ENCODE results near the gene ZFAND6. TPM values are rescaled to one million over a fixed set of nuclear protein-coding genes. Genes with fewer than 3 reads are reported as not detected.

Gene ZFAND6
- total and polyA plus RNA-seq, 10 donors = 68.0 to 154 (median 89.2) TPM

DNA sequence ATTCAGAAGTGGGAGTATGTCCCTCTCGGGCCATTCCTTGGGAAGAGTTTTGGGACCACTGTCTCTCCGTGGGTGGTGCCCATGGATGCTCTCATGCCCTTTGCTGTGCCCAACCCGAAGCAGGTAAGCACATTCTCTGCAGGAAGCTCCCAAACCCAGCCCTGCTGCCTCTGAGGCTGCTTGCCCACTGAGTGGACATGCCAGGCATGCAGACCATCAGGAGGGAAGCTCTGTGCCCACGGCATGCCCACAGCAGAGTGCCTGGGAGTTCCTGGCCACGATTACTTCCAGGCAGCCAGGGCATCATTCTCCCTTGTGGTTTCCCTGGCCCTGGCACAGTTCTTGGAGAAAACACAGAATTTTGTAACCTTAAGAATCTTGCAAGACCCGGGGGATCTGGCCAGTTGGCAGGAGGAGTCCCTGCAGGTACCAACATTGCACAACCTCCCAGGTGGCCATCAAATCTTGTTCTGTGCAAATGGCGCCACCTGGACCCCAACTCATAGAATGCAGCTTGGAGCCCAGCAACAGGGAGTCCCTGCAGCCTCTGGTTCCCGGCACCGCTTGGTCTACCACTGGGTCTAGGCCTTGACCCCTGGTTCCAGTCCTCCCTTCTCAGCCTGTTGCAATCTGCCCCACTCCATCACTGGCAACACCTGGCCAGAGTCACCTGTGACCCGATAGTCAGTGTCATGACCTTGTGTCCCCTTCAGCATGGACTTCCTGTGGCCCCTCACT, 113.7 kb downstream of the ZFAND6 start:
- intact Hi-C loops (cut with DNase I; ENCODE audit: low total_unique reads) = loop anchor here (5.0 kb wide), 1 partner anchor 791 kb away; no protein-coding TSS in a partner anchor
- 64 to 75% (median 66%) methylated on average over 7 to 10 of the region's 10 CpGs for WGBS, 5 donors
- no peak overlapping the region for H3K27ac ChIP-seq

DNA sequence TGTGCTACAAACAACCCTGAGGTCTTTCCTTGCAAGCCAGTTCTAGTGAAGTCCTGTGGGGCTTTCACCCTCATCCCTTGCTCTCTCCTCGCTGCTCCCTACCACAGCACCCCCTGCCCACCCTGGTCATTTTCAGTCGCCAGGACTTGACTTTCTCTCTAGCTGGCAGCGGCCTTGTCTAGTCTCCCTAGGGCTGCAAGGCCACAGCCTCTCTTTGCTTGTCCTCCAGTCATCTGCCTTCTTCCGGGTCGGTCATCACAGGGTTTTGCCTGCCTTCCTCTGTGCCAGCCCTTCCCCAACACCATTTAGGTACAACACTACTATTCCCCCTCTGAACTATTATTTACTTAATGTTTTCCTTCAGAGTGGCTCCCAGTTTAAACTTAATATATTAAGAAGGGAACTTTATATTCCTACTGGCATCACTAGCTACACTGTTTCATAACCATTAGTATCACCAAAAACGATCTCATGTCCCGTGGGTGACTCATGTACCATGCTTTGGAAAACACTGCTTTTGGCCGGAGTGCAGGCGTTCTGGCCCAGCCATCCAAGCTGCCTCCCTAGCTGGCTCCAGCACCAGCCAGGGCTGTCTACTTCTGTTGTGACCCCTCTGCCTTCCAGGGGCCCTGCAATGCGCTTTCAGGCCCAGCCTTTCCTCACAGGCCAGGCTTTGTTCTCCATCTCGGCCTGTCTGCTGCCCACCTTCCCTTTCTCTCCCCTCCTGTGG, 114.7 kb downstream of the ZFAND6 start:
- no peak overlapping the region for H3K4me3 ChIP-seq
- intact Hi-C loops (cut with DNase I; ENCODE audit: low total_unique reads) = loop anchor here (5.0 kb wide), 1 partner anchor 792 kb away; no protein-coding TSS in a partner anchor
- no peak for DNase-seq
- no peaks in the 10 kb centered on the region for H3K27me3 ChIP-seq (replicated peaks in 1 of 7)
- H3K27ac ChIP-seq = no peak overlapping the region
- WGBS, 5 donors = 85 to 95% (median 93%) methylated on average over 11 of the region's 11 CpGs
- H3K9me3 ChIP-seq = no peaks in the 10 kb centered on the region
- peaks cover 0 to 3% (median 0%) of the 10 kb centered on the region in 6 donors for H3K4me1 ChIP-seq
- H3K36me3 ChIP-seq = peaks cover 0 to 73% (median 0%) of the 10 kb centered on the region in 6 donors
- TF ChIP-seq, protein P1, sequence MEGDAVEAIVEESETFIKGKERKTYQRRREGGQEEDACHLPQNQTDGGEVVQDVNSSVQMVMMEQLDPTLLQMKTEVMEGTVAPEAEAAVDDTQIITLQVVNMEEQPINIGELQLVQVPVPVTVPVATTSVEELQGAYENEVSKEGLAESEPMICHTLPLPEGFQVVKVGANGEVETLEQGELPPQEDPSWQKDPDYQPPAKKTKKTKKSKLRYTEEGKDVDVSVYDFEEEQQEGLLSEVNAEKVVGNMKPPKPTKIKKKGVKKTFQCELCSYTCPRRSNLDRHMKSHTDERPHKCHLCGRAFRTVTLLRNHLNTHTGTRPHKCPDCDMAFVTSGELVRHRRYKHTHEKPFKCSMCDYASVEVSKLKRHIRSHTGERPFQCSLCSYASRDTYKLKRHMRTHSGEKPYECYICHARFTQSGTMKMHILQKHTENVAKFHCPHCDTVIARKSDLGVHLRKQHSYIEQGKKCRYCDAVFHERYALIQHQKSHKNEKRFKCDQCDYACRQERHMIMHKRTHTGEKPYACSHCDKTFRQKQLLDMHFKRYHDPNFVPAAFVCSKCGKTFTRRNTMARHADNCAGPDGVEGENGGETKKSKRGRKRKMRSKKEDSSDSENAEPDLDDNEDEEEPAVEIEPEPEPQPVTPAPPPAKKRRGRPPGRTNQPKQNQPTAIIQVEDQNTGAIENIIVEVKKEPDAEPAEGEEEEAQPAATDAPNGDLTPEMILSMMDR (IDR thresholded peaks at IDR 0.05 in 8 of 11, conservative IDR thresholded peaks at IDR 0.05 in 3 of 11) = no peak
- TF ChIP-seq POLR2A (IDR thresholded peaks at IDR 0.05) (no peak), POLR2AphosphoS5 (IDR thresholded peaks at IDR 0.05) (no peak)

More for the DNA sequence above, 113.7 kb downstream of the ZFAND6 start:
- H3K36me3 ChIP-seq = peaks cover 0 to 69% (median 0%) of the 10 kb centered on the region in 6 donors
- H3K27me3 ChIP-seq (replicated peaks in 1 of 7) = no peaks in the 10 kb centered on the region
- TF ChIP-seq, protein P1 (IDR thresholded peaks at IDR 0.05 in 8 of 11, conservative IDR thresholded peaks at IDR 0.05 in 3 of 11) = peak; percentile 59 to 93 (median 82)
- no peak for TF ChIP-seq POLR2A (IDR thresholded peaks at IDR 0.05)
- TF ChIP-seq POLR2AphosphoS5 (IDR thresholded peaks at IDR 0.05) = peak in 1 of 3 donors; percentile 12
- peaks cover 0 to 3% (median 0%) of the 10 kb centered on the region in 6 donors for H3K4me1 ChIP-seq
- H3K9me3 ChIP-seq = no peaks in the 10 kb centered on the region
- no peak overlapping the region for H3K4me3 ChIP-seq
- peak; percentile 89 for DNase-seq

DNA sequence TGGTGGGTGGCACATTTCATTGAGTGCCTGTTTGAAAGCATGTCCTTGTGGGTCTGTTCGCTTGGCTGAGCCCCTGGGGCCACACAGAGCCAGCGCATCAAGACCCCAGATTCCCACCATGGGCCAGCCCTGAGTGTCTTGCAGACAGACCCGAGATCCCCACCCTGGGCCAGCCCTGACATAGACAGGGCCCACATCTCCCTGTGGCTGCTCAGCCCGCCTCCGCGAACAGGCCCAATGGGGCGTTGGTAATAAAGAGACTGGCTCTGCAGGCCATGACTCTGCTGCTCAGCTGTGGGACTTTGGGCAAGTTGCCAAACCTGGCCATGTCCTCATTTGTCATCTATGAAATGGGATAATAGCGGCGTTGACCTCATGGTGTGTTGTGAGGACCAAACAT, 116.0 kb downstream of the ZFAND6 start:
- no peak for TF ChIP-seq POLR2A (IDR thresholded peaks at IDR 0.05)
- no peak for TF ChIP-seq POLR2AphosphoS5 (IDR thresholded peaks at IDR 0.05)
- TF ChIP-seq, protein P1 (IDR thresholded peaks at IDR 0.05 in 8 of 11, conservative IDR thresholded peaks at IDR 0.05 in 3 of 11) = no peak
- intact Hi-C loops (cut with DNase I; ENCODE audit: low total_unique reads) = no loop called here
- peaks cover 0 to 3% (median 0%) of the 10 kb centered on the region in 6 donors for H3K4me1 ChIP-seq
- WGBS, 5 donors = 93 to 97% (median 94%) methylated on average over 5 to 9 of the region's 9 CpGs
- H3K4me3 ChIP-seq = no peak overlapping the region
- peaks cover 0 to 75% (median 5%) of the 10 kb centered on the region in 6 donors for H3K36me3 ChIP-seq
- no peaks in the 10 kb centered on the region for H3K27me3 ChIP-seq (replicated peaks in 1 of 7)
- no peak for DNase-seq
- no peak overlapping the region for H3K27ac ChIP-seq
- H3K9me3 ChIP-seq = no peaks in the 10 kb centered on the region

DNA sequence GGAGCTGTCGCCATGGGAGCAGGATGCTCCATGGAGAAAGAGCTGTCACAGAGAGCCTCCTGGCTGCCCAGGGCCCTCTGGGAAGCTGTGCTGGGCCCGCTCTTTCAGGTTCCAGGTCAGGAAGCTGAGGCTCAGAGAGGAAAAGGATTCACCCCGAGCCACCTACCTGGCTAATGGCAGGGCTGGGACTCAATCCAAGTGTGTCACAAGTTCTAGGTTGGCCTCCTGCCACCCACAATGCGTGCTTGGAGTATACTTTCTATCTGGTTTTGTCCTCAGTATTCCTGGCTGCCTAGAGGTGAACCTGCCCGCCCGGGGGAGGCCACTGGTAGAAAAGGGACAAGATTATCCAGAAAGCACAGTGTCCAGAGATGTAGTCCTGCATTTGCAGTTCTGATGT, 117.0 kb downstream of the ZFAND6 start:
- WGBS, 5 donors = 52 to 87% (median 72%) methylated on average over 5 to 6 of the region's 6 CpGs
- Histone ChIP-seq H3K27ac (no peak overlapping the region), H3K9me3 (no peaks in the 10 kb centered on the region), H3K4me1 (peaks cover 0 to 3% (median 0%) of the 10 kb centered on the region in 6 donors), H3K4me3 (no peak overlapping the region), H3K36me3 (peaks cover 0 to 85% (median 10%) of the 10 kb centered on the region in 6 donors), H3K27me3 (replicated peaks in 1 of 7) (no peaks in the 10 kb centered on the region)
- no peak for DNase-seq
- TF ChIP-seq POLR2A (IDR thresholded peaks at IDR 0.05) = no peak
- TF ChIP-seq POLR2AphosphoS5 (IDR thresholded peaks at IDR 0.05) = no peak
- TF ChIP-seq, protein P1 (IDR thresholded peaks at IDR 0.05 in 8 of 11, conservative IDR thresholded peaks at IDR 0.05 in 3 of 11) = no peak
- intact Hi-C loops (cut with DNase I; ENCODE audit: low total_unique reads) = no loop called here
